Heart right ventricle (tissue), 16 donors: ENCODE measurements around the gene PHF1. TPM values are rescaled to one million over a fixed set of nuclear protein-coding genes. Genes with fewer than 3 reads are reported as not detected.

ENCODE experiments used
- ATAC-seq, 8 donors: fragments of 200-7000 bp; cut with Tn5 transposase; one replicate each; pipeline ENCODE4 v1.9.1; 2020; ENCODE audit warnings: mild to moderate bottlenecking in 8 of 8, moderate library complexity in 8 of 8, moderate number of reproducible peaks in 1 of 8
- DNase-seq, 2 donors: peaks; one replicate each; pipeline ENCODE4 v3.0.0-alpha.2; 2020
- H3K27ac ChIP-seq, 10 donors: fragments of 200-600 bp; sonication (generic) in 2 of 10; one replicate each; pipeline versions ENCODE4 v1.5.0 to v1.8.0; 2020 to 2022; ENCODE audit warnings: mild to moderate bottlenecking in 3 of 10
- H3K27me3 ChIP-seq, 7 donors: fragments of 200-600 bp; one replicate each; pipeline ENCODE4 v1.8.0; 2021 to 2022; ENCODE audit warnings: mild to moderate bottlenecking in 2 of 7
- H3K36me3 ChIP-seq, 9 donors: fragments of 200-600 bp; sonication (generic) in 1 of 9; one replicate each; pipeline versions ENCODE4 v1.5.0 to v1.8.0; 2020 to 2022; ENCODE audit warnings: mild to moderate bottlenecking in 2 of 9
- H3K4me1 ChIP-seq, 9 donors: fragments of 200-600 bp; sonication (generic) in 1 of 9; one replicate each; pipeline versions ENCODE4 v1.5.0 to v1.8.0; 2020 to 2022; ENCODE audit warnings: mild to moderate bottlenecking in 4 of 9
- H3K4me3 ChIP-seq, 10 donors: fragments of 200-600 bp; sonication (generic) in 2 of 10; one replicate each; pipeline versions ENCODE4 v1.5.0 to v1.8.0; 2020 to 2022; ENCODE audit warnings: mild to moderate bottlenecking in 7 of 10, moderate library complexity in 2 of 10
- H3K9me3 ChIP-seq, 11 donors: fragments of 200-600 bp in 10 of 11; sonication (generic) in 2 of 11; one replicate each; pipeline versions ENCODE4 v1.5.0 to v1.8.0; 2013 to 2022; ENCODE audit warnings: mild to moderate bottlenecking in 2 of 11, control low read depth in 1 of 11, moderate library complexity in 1 of 11
- CTCF ChIP-seq, 9 donors: fragments of 200-600 bp; sonication (generic) in 2 of 9; IDR thresholded peaks; one replicate each; pipeline versions ENCODE4 v1.5.0 to v1.8.0; 2021 to 2022; ENCODE audit warnings: antibody characterized with exemption in 9 of 9, mild to moderate bottlenecking in 5 of 9, moderate library complexity in 1 of 9
- WGBS, 2 donors: extraction: QIAGEN DNeasy Blood & Tissue Kit; methylation state at CpG; one replicate each; pipeline ENCODE4 v1.1.7; 2013; ENCODE audit warnings: inconsistent platforms in 1 of 2; 5-methylcytosine and 5-hydroxymethylcytosine counted together
- intact Hi-C, 10 donors: fragments of 100-400 bp; cut with DNase I; formaldehyde crosslinking; loops; one replicate each; pipeline versions ENCODE4 v1.11.1 to v1.14.2; 2022
- microRNA-seq, 2 donors: library from miRNA; unstranded; fragments of <30 nt; microRNA quantifications; one replicate each; pipeline ENCODE4 v1.2.0, GENCODE V29; 2021
- polyA plus RNA-seq, 2 donors: library from polyadenylated mRNA; stranded (reverse); fragments of 200-250 nt; gene quantifications; one replicate each; pipeline ENCODE4 v1.2.3, GENCODE V29; 2013
- total RNA-seq, 10 donors: library from RNA; stranded (reverse); fragmentation: NEBNext Ultra II Directional in 3 of 10; extraction: Animal tissue kit (Norgen Biotek cat#: 25700) in 3 of 10; gene quantifications; one replicate each; pipeline versions ENCODE4 v1.2.1 to v1.2.4, GENCODE V29; 2021 to 2023
- donor health status: Arrhythmogenic right ventricular cardiomyopathy.
- donor health status: ischemic (EF 13 %, LVEDD 7.1; RV severe dilation, severe dysfunction).
- donor health status: healthy with polysubstance abuse.
- donor health status: DM: no; HTN: yes; CAD: no.
- donor health status: DM: no; HTN: no; CAD: no.
- donor health status: ischemic (EF 25% LVEDD 6.9; RV normal size, moderate dysfunction).
- donor health status: ischemic (EF 25% LVEDD 5.7; RV mildly dilated, moderate dysfunction).
- donor health status: healthy.
- donor health status: DM: yes; HTN: yes; CAD: no.
- donor health status: Ischemic cardiomyopathy.
- donor health status: ischemic (EF 35%, LVEDD 5.7; RV mildly dilated, moderate dysfunction).
- donor health status: nonischemic (EF 11% LVEDD 7.7; RV severe dilation, severe dysfunction).
- donor health status: DM: yes; HTN: yes; CAD: no.
- donor health status: PGD.
- donor health status: ischemic (EF 29% LVEDD 5.4; RV normal size, mild dysfunction).
- donor health status: nonischemic (EF 23%, LVEDD 6.1; RV moderate dilation, normal function).

PHF1 gene
- total and polyA plus RNA-seq, 12 donors, result 36.2 to 125 (median 51.0) TPM

- no peak overlapping the region for H3K4me3 ChIP-seq
- no peak overlapping the region for H3K27ac ChIP-seq
- no peaks in the 10 kb centered on the region for H3K9me3 ChIP-seq
- intact Hi-C loops, result loop anchor here in 8 of 10 donors (10.0 kb wide), 2 partner anchors 106 to 116 kb away; no protein-coding TSS in a partner anchor
- peaks cover 4 to 10% (median 8%) of the 10 kb centered on the region in 9 donors for H3K4me1 ChIP-seq
- 91 to 97% methylated on average over 2 of the region's 2 CpGs for WGBS, 2 donors
- DNase-seq (no peak), ATAC-seq (no peak)
- TF ChIP-seq CTCF (IDR thresholded peaks at IDR 0.05), result no peak
- no peaks in the 10 kb centered on the region for H3K27me3 ChIP-seq
- H3K36me3 ChIP-seq, result peaks cover 0 to 22% (median 0%) of the 10 kb centered on the region in 9 donors
These were observed 48.4 kb downstream of the PHF1 start for GRCh38 chr6:33459226-33459625.

Small RNA genes within 50 kb of the gene (microRNA-seq; reads per million reads assigned to microRNA genes)
- gene MIR5004, result 0 reads per million in 2 donors

Other genes with a start within 250 kb of the PHF1 start
- gene COL11A2, start 218.5 kb upstream of the PHF1 start, total RNA-seq, result 1 to 10 TPM in 3 of 10 donors, under 1 TPM in 7; 0.52 to 3.9 (median 0.94) TPM
- gene COL11A2, start 218.5 kb upstream of the PHF1 start, polyA plus RNA-seq, result 1 to 10 TPM in 1 of 2 donors, under 1 TPM in 1; 0.55 to 8.7 TPM
- 10 to 100 TPM; 29.7 to 39.1 (median 33.2) TPM for gene RXRB, start 210.3 kb upstream of the PHF1 start, total RNA-seq
- gene RXRB, start 210.3 kb upstream of the PHF1 start, polyA plus RNA-seq, result 10 to 100 TPM; 22.2 to 40.7 TPM
- 100 to 1,000 TPM in 1 of 10 donors, 10 to 100 TPM in 9; 44.8 to 104 (median 53.1) TPM for gene SLC39A7, start 210.1 kb upstream of the PHF1 start, total RNA-seq
- 100 to 1,000 TPM in 1 of 2 donors, 10 to 100 TPM in 1; 25.8 to 178 TPM for gene SLC39A7, start 210.1 kb upstream of the PHF1 start, polyA plus RNA-seq
- gene HSD17B8, start 206.4 kb upstream of the PHF1 start, total RNA-seq, result 10 to 100 TPM; 17.6 to 25.5 (median 23.0) TPM
- gene HSD17B8, start 206.4 kb upstream of the PHF1 start, polyA plus RNA-seq, result 10 to 100 TPM in 1 of 2 donors, 1 to 10 TPM in 1; 7.4 to 15.1 TPM
- gene RING1, start 202.5 kb upstream of the PHF1 start, total RNA-seq, result 10 to 100 TPM; 26.5 to 32.1 (median 28.0) TPM
- 10 to 100 TPM; 28.6 to 35.1 TPM for gene RING1, start 202.5 kb upstream of the PHF1 start, polyA plus RNA-seq
- 10 to 100 TPM; 29.8 to 41.6 (median 35.9) TPM for gene VPS52, start 139.1 kb upstream of the PHF1 start, total RNA-seq
- gene VPS52, start 139.1 kb upstream of the PHF1 start, polyA plus RNA-seq, result 10 to 100 TPM; 25.2 to 45.7 TPM
- 1,000 to 10,000 TPM in 3 of 10 donors, 100 to 1,000 TPM in 7; 767 to 1,326 (median 860) TPM for gene RPS18, start 138.9 kb upstream of the PHF1 start, total RNA-seq
- 1,000 to 10,000 TPM; 2,826 to 4,398 TPM for gene RPS18, start 138.9 kb upstream of the PHF1 start, polyA plus RNA-seq
- 10 to 100 TPM in 2 of 10 donors, 1 to 10 TPM in 8; 5.3 to 12.2 (median 8.0) TPM for gene B3GALT4, start 133.9 kb upstream of the PHF1 start, total RNA-seq
- gene B3GALT4, start 133.9 kb upstream of the PHF1 start, polyA plus RNA-seq, result 1 to 10 TPM; 7.0 to 9.1 TPM
- gene WDR46, start 121.8 kb upstream of the PHF1 start, total RNA-seq, result 10 to 100 TPM; 11.0 to 27.8 (median 16.2) TPM
- gene WDR46, start 121.8 kb upstream of the PHF1 start, polyA plus RNA-seq, result 10 to 100 TPM; 27.4 to 40.6 TPM
- 10 to 100 TPM; 31.7 to 58.3 (median 40.2) TPM for gene PFDN6, start 121.4 kb upstream of the PHF1 start, total RNA-seq
- gene PFDN6, start 121.4 kb upstream of the PHF1 start, polyA plus RNA-seq, result 100 to 1,000 TPM; 248 to 448 TPM
- gene RGL2, start 112.1 kb upstream of the PHF1 start, total RNA-seq, result 10 to 100 TPM; 40.7 to 79.8 (median 50.4) TPM
- gene RGL2, start 112.1 kb upstream of the PHF1 start, polyA plus RNA-seq, result 10 to 100 TPM; 51.8 to 68.4 TPM
- gene TAPBP, start 96.9 kb upstream of the PHF1 start, total RNA-seq, result 100 to 1,000 TPM in 2 of 10 donors, 10 to 100 TPM in 8; 71.9 to 242 (median 86.7) TPM
- 10 to 100 TPM; 20.6 to 49.7 TPM for gene TAPBP, start 96.9 kb upstream of the PHF1 start, polyA plus RNA-seq
- gene ZBTB22, start 93.3 kb upstream of the PHF1 start, total RNA-seq, result 10 to 100 TPM; 11.7 to 19.8 (median 14.3) TPM
- 10 to 100 TPM in 1 of 2 donors, 1 to 10 TPM in 1; 4.7 to 10.6 TPM for gene ZBTB22, start 93.3 kb upstream of the PHF1 start, polyA plus RNA-seq
- gene DAXX, start 88.1 kb upstream of the PHF1 start, total RNA-seq, result 10 to 100 TPM; 10.3 to 24.0 (median 15.9) TPM
- gene DAXX, start 88.1 kb upstream of the PHF1 start, polyA plus RNA-seq, result 10 to 100 TPM; 15.7 to 24.8 TPM
- 1 to 10 TPM in 2 of 10 donors, under 1 TPM in 6, not detected in 2; 0.09 to 6.1 (median 0.36) TPM for gene KIFC1, start 19.2 kb upstream of the PHF1 start, total RNA-seq
- gene KIFC1, start 19.2 kb upstream of the PHF1 start, polyA plus RNA-seq, result under 1 TPM; 0.28 to 0.29 TPM
- 100 to 1,000 TPM in 9 of 10 donors, 10 to 100 TPM in 1; 99.8 to 132 (median 114) TPM for gene CUTA, start 7.1 kb downstream of the PHF1 start, total RNA-seq
- 100 to 1,000 TPM in 1 of 2 donors, 10 to 100 TPM in 1; 94.7 to 161 TPM for gene CUTA, start 7.1 kb downstream of the PHF1 start, polyA plus RNA-seq
- 1 to 10 TPM; 3.6 to 8.5 (median 5.7) TPM for gene SYNGAP1, start 9.1 kb downstream of the PHF1 start, total RNA-seq
- gene SYNGAP1, start 9.1 kb downstream of the PHF1 start, polyA plus RNA-seq, result 10 to 100 TPM in 1 of 2 donors, 1 to 10 TPM in 1; 3.1 to 10.2 TPM
- 1 to 10 TPM; 2.7 to 6.5 (median 4.9) TPM for gene ZBTB9, start 43.6 kb downstream of the PHF1 start, total RNA-seq
- 1 to 10 TPM; 1.2 to 4.3 TPM for gene ZBTB9, start 43.6 kb downstream of the PHF1 start, polyA plus RNA-seq
- 10 to 100 TPM; 16.0 to 26.4 (median 18.7) TPM for gene BAK1, start 169.3 kb downstream of the PHF1 start, total RNA-seq
- gene BAK1, start 169.3 kb downstream of the PHF1 start, polyA plus RNA-seq, result 10 to 100 TPM; 12.6 to 37.6 TPM
- 10 to 100 TPM in 1 of 10 donors, 1 to 10 TPM in 9; 3.2 to 16.7 (median 5.5) TPM for gene ITPR3, start 210.3 kb downstream of the PHF1 start, total RNA-seq
- gene ITPR3, start 210.3 kb downstream of the PHF1 start, polyA plus RNA-seq, result 10 to 100 TPM in 1 of 2 donors, 1 to 10 TPM in 1; 7.8 to 12.6 TPM